Sigmoid colon (tissue), 7 donors: ENCODE data around the gene PODNL1. TPM values are rescaled to one million over a fixed set of nuclear protein-coding genes. Genes with fewer than 3 reads are reported as not detected.
"Not testable (repeated sequence)": the region's sequence is repeated elsewhere in the genome, so short reads cannot be mapped to it uniquely, and the experiment has no call there.

Experiments used
- DNase-seq: peaks from one replicate; pipeline ENCODE4 v3.0.0-alpha.2; 2019
- H3K27ac ChIP-seq, 4 donors: fragments of 200-600 bp; sonication (generic); one replicate each; pipeline ENCODE4 v1.5.1; 2016 to 2019; ENCODE audit warnings: mild to moderate bottlenecking in 1 of 4
- H3K27me3 ChIP-seq, 3 donors: fragments of 200-600 bp; sonication (generic); one replicate each; pipeline ENCODE4 v1.5.1; 2019; ENCODE audit warnings: mild to moderate bottlenecking in 1 of 3
- H3K36me3 ChIP-seq, 4 donors: fragments of 200-600 bp; sonication (generic); one replicate each; pipeline ENCODE4 v1.5.1; 2016 to 2019
- H3K4me1 ChIP-seq, 4 donors: fragments of 200-600 bp; sonication (generic); one replicate each; pipeline ENCODE4 v1.5.1; 2017 to 2019
- H3K4me3 ChIP-seq, 4 donors: fragments of 200-600 bp; sonication (generic); one replicate each; pipeline ENCODE4 v1.5.1; 2017 to 2019; ENCODE audit warnings: mild to moderate bottlenecking in 2 of 4, moderate library complexity in 1 of 4
- H3K9me3 ChIP-seq, 4 donors: fragments of 200-600 bp in 3 of 4; sonication (generic) in 3 of 4; one replicate each; pipeline versions ENCODE4 v1.5.1 to v1.6.1; 2013 to 2019
- EP300 ChIP-seq, 4 donors: sonication (generic); formaldehyde crosslinking; IDR thresholded peaks; one replicate each; pipeline ENCODE4 v1.6.1; 2017; ENCODE audit warnings: antibody characterized with exemption in 4 of 4
- POLR2A ChIP-seq, 2 donors: fragments of 450-650 bp; IDR thresholded peaks; one replicate each; pipeline ENCODE4 v1.6.1; 2016; ENCODE audit warnings: antibody characterized with exemption in 2 of 2, mild to moderate bottlenecking in 2 of 2, moderate library complexity in 2 of 2
- POLR2AphosphoS5 ChIP-seq, 4 donors: sonication (generic); formaldehyde crosslinking; IDR thresholded peaks; one replicate each; pipeline ENCODE4 v1.6.1; 2017; ENCODE audit warnings: antibody characterized with exemption in 4 of 4
- WGBS, 2 donors: extraction: QIAGEN DNeasy Blood & Tissue Kit; methylation state at CpG; one replicate each; pipeline ENCODE4 v1.1.7; 2013; 5-methylcytosine and 5-hydroxymethylcytosine counted together
- intact Hi-C: fragments of 100-400 bp; cut with DNase I; formaldehyde crosslinking; loops from one replicate; pipeline ENCODE4 v1.15.1; 2023
- polyA plus RNA-seq, 3 donors: library from polyadenylated mRNA; stranded (reverse); fragments of 200-250 nt; gene quantifications; one replicate each; pipeline ENCODE4 v1.2.3, GENCODE V29; 2013
- total RNA-seq, 4 donors: library from RNA; depleted of rRNA; stranded (reverse); fragments of >200 nt; gene quantifications; one replicate each; pipeline ENCODE4 v1.1.0, GENCODE V29; 2016
- TF ChIP-seq, protein P1 (sequence below), 4 experiments: fragments of 450-650 bp in 3 of 4; fragments of 200-600 bp in 1 of 4; IDR thresholded peaks; one replicate each; pipeline ENCODE4 v1.5.1; 2016 to 2019; ENCODE audit warnings: antibody characterized with exemption in 4 of 4, mild to moderate bottlenecking in 3 of 4, moderate library complexity in 2 of 4
- donor health status: healthy with polysubstance abuse.
- donor health status: Bipolar disorder and iron deficiency.
- donor health status: healthy.

PODNL1 gene
- total and polyA plus RNA-seq, 7 donors, result 2.5 to 5.4 (median 2.9) TPM; not detected in 4

GRCh38 chr19:13974073-13974472 is 35.9 kb upstream of the PODNL1 start:
- intact Hi-C loops, result no loop called here
- H3K9me3 ChIP-seq, result no peaks in the 10 kb centered on the region
- no peak for DNase-seq
- H3K27me3 ChIP-seq, result no peaks in the 10 kb centered on the region
- TF ChIP-seq POLR2AphosphoS5 (IDR thresholded peaks at IDR 0.05), result no peak
- TF ChIP-seq POLR2A (IDR thresholded peaks at IDR 0.05), result no peak
- TF ChIP-seq EP300 (IDR thresholded peaks at IDR 0.05), result no peak
- TF ChIP-seq, protein P1, sequence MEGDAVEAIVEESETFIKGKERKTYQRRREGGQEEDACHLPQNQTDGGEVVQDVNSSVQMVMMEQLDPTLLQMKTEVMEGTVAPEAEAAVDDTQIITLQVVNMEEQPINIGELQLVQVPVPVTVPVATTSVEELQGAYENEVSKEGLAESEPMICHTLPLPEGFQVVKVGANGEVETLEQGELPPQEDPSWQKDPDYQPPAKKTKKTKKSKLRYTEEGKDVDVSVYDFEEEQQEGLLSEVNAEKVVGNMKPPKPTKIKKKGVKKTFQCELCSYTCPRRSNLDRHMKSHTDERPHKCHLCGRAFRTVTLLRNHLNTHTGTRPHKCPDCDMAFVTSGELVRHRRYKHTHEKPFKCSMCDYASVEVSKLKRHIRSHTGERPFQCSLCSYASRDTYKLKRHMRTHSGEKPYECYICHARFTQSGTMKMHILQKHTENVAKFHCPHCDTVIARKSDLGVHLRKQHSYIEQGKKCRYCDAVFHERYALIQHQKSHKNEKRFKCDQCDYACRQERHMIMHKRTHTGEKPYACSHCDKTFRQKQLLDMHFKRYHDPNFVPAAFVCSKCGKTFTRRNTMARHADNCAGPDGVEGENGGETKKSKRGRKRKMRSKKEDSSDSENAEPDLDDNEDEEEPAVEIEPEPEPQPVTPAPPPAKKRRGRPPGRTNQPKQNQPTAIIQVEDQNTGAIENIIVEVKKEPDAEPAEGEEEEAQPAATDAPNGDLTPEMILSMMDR (IDR thresholded peaks at IDR 0.05), result no peak
- H3K27ac ChIP-seq, result no peak overlapping the region
- H3K4me3 ChIP-seq, result no peak overlapping the region
- H3K36me3 ChIP-seq, result peaks cover 7 to 55% (median 20%) of the 10 kb centered on the region in 4 donors
- H3K4me1 ChIP-seq, result peaks cover 0 to 12% (median 11%) of the 10 kb centered on the region in 4 donors
- WGBS, 2 donors, result 62 to 67% methylated on average over 12 of the region's 12 CpGs

- 96 to 97% methylated on average over 3 of the region's 3 CpGs for WGBS, 2 donors
These were observed 35.3 kb upstream of the PODNL1 start for GRCh38 chr19:13973479-13973878.

GRCh38 chr19:13972368-13973155 is 34.3 kb upstream of the PODNL1 start:
- no peak overlapping the region for H3K4me3 ChIP-seq
- no peaks in the 10 kb centered on the region for H3K4me1 ChIP-seq
- TF ChIP-seq EP300 (IDR thresholded peaks at IDR 0.05), result no peak
- TF ChIP-seq, protein P1 (IDR thresholded peaks at IDR 0.05), result no peak
- TF ChIP-seq POLR2AphosphoS5 (IDR thresholded peaks at IDR 0.05), result no peak
- TF ChIP-seq POLR2A (IDR thresholded peaks at IDR 0.05), result no peak
- H3K36me3 ChIP-seq, result peaks cover 15 to 70% (median 29%) of the 10 kb centered on the region in 4 donors
- no peaks in the 10 kb centered on the region for H3K27me3 ChIP-seq
- no peak for DNase-seq
- H3K9me3 ChIP-seq, result no peaks in the 10 kb centered on the region
- 95 to 96% methylated on average over 37 of the region's 37 CpGs for WGBS, 2 donors
- no peak overlapping the region for H3K27ac ChIP-seq
- intact Hi-C loops, result no loop called here

More at GRCh38 chr19:13973479-13973878, 35.3 kb upstream of the PODNL1 start:
- DNase-seq, H3K27me3 ChIP-seq, H3K9me3 ChIP-seq, H3K4me1 ChIP-seq, H3K4me3 ChIP-seq, intact Hi-C loops, H3K27ac ChIP-seq: not testable (repeated sequence)
- peaks cover 13 to 61% (median 25%) of the 10 kb centered on the region in 4 donors for H3K36me3 ChIP-seq

GRCh38 chr19:13971868-13972267 is 33.7 kb upstream of the PODNL1 start:
- not testable (repeated sequence) for H3K4me1 ChIP-seq
- WGBS, 2 donors, result 88 to 90% methylated on average over 15 of the region's 15 CpGs
- H3K36me3 ChIP-seq, result peaks cover 15 to 77% (median 29%) of the 10 kb centered on the region in 4 donors

GRCh38 chr19:13969897-13970296 is 31.7 kb upstream of the PODNL1 start:
- Histone ChIP-seq H3K27ac (no peak overlapping the region), H3K4me1 (no peaks in the 10 kb centered on the region), H3K27me3 (no peaks in the 10 kb centered on the region), H3K36me3 (peaks cover 15 to 84% (median 29%) of the 10 kb centered on the region in 4 donors), H3K9me3 (no peaks in the 10 kb centered on the region), H3K4me3 (no peak overlapping the region)
- DNase-seq, result no peak
- no peak for TF ChIP-seq POLR2A (IDR thresholded peaks at IDR 0.05)
- TF ChIP-seq, protein P1 (IDR thresholded peaks at IDR 0.05), result no peak
- TF ChIP-seq POLR2AphosphoS5 (IDR thresholded peaks at IDR 0.05), result no peak
- no peak for TF ChIP-seq EP300 (IDR thresholded peaks at IDR 0.05)
- intact Hi-C loops, result no loop called here
- 94 to 95% methylated on average over 18 of the region's 18 CpGs for WGBS, 2 donors

More at GRCh38 chr19:13971868-13972267, 33.7 kb upstream of the PODNL1 start:
- H3K9me3 ChIP-seq, DNase-seq, H3K27ac ChIP-seq, H3K4me3 ChIP-seq, intact Hi-C loops, H3K27me3 ChIP-seq: not testable (repeated sequence)
